Fibroblast of the conjunctiva (primary cell): ENCODE results near the gene TEX264.
"Not testable (repeated sequence)": the region's sequence is repeated elsewhere in the genome, so short reads cannot be mapped to it uniquely, and the experiment has no call there.

Source experiments
- DNase-seq: peaks from one replicate; pipeline ENCODE4 v3.0.0-alpha.2; 2010; ENCODE audit warnings: low read depth

Gene TEX264

DNA sequence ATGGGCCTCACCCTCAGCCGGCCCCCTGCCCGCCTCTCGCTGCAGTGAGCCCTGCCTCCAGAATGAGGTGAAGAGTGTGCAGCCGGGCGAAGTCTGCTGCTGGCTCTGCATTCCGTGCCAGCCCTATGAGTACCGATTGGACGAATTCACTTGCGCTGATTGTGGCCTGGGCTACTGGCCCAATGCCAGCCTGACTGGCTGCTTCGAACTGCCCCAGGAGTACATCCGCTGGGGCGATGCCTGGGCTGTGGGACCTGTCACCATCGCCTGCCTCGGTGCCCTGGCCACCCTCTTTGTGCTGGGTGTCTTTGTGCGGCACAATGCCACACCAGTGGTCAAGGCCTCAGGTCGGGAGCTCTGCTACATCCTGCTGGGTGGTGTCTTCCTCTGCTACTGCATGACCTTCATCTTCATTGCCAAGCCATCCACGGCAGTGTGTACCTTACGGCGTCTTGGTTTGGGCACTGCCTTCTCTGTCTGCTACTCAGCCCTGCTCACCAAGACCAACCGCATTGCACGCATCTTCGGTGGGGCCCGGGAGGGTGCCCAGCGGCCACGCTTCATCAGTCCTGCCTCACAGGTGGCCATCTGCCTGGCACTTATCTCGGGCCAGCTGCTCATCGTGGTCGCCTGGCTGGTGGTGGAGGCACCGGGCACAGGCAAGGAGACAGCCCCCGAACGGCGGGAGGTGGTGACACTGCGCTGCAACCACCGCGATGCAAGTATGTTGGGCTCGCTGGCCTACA lies 44.4 kb downstream of the TEX264 start:
- no peak for DNase-seq

DNA sequence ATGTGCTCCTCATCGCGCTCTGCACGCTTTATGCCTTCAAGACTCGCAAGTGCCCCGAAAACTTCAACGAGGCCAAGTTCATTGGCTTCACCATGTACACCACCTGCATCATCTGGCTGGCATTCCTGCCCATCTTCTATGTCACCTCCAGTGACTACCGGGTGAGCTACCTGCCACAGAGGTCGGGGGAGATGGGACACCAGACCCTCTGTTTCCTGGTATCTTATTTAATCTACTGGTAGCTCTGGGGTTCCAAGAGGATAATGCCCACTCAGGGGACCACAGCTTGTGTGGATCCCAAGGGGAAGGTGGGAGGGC lies 44.9 kb downstream of the TEX264 start:
- no peak for DNase-seq

DNA sequence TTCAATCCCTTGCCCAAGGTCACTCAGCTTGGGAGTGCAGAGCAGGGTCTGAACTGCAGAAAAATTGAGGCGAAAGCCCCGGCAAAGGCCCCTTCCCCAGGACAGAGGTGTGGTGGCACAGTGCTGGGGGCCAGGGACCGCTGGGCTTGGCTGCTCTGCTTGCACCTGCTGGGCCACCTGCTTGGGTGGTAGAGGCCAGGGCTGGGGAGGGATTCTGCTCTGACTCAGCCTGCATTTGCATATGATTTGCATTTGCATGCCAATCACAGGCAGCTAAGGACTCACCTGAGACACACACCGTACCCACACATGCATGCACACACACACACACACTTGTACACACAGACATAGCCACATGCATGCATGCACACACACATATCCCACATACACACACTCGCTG lies 45.8 kb downstream of the TEX264 start:
- no peak for DNase-seq

DNA sequence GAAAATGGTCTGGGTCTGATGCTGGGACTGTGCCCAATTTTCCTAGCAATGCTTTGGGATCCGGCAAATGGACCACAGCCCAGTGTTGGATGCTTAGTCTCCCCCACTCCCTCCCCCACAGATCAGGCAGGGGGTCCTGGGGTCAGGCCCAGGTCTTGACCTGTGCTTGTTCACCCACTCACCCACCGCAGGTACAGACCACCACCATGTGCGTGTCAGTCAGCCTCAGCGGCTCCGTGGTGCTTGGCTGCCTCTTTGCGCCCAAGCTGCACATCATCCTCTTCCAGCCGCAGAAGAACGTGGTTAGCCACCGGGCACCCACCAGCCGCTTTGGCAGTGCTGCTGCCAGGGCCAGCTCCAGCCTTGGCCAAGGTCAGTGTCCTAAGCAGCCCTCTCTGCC lies 46.4 kb downstream of the TEX264 start:
- no peak for DNase-seq

DNA sequence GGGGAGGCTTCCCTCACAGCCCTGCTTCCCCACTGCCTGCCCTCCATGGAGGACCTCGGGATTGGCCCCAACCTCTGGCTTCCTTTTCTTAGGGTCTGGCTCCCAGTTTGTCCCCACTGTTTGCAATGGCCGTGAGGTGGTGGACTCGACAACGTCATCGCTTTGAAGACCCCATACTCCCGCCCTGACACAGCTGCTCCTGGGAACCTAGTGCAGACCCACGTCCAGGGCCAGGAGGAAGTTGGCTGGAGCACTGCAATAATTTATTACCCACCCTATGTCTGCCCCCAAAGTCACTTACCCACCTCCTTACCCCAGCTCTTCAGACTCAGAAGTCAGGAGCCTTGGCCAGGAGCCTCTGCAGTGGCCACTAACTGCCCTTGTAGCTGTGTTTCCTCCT lies 46.9 kb downstream of the TEX264 start:
- DNase-seq: no peak

DNA sequence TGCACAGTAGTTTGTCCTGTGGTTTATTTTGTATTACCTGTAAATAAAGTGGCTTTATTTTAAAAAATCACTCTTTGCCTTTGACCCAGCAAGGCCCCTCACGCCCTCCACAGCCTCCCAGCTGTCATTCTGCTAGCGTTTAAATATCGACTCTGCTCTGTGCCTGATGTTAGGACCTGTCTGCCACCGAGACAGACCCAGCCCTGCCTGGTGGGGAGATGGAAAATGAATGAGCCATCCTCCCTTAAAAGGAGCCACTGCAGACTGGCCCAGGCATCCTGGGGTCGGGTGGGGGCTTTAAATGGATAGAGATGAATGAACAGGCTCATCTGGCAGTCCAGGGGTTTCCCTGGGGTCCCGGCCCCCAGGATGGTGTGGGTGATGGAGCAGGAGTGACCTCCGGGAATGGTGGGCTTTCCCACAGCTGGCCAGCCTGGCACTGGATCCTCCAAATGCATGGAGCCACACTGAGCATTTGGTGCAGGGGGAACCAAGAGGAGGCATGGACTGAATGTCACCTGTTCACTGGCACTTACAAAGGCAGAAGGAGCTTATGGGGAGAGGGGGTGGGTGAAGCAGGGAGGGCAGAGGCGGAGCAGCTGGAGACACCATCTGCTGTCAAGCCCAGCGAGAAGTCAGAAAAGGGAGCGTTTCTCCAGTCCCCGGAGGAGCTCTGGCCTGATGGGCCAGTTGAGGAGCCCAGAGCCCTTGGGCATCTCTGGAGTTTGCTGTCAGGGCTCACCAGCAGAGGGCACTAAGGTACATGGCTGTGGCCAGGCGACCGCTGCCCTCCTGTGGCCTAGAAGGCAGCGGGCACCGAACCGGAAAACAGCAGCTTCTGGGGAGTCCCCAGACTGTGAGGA lies 47.7 kb downstream of the TEX264 start:
- DNase-seq: peak; percentile 18

DNA sequence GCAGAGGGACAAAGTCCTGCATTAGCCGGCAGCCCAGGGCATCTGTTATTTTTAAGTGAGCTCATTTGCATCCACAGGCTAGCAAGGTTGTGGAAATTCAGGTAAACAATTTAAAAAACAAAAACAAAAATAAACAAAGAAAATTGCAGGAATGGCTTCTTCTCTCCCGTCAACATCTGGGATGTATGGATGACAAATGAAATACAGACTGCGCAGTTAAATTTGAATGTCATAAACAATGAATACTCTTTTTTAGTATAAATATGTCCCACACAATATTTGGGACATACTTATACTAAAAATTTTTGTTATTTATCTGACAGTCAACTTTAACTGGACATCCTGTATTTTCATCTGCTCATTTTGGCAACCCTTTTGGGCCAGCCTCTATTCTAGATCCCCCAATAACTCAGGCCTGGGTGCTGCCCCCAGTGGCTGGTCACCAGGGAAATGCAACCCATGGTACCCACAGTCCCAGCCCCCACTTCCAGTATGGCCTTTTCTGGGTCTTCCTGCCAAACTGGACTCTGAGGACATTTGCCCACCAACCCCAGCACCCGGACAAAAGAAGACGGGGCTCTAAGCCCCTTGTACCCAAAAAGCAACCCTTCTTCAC lies 48.5 kb downstream of the TEX264 start:
- no peak for DNase-seq

DNA sequence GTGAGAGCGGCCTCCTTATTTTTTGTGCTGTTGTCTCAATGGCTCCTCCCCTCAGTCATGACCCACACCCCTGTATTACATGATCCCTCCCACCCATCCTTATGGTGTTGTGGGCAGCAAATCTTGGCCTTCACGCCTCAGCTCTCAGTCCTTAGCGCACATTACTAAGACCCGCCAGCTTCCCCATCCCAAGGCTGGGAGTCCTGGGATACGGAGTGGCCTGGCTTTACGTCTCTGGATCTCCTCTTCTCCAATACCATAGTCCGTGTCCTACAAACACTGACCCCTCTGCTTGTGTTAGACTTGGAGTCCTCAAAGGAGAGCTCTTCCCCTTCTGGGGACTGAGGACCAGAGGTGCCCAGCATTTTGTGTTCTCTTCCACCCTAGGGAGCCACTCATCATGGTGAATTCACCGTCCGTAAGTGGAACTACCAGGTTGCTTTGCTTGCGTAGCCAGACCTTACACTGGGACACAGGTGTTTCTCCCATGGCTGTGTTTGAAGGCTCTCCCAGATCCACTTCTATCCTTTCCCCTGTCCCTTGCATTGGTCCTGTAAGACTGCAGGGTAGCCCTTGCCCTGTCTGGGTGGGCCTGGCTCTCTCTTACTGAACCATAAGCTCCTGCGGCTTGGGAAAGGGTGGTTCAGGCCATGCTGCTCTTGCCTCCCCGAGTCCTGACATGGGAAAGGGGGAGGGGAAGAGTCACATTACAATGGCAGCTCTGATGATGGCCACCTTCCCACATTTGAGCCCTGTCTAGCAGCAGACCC lies 49.4 kb downstream of the TEX264 start:
- no peak for DNase-seq

DNA sequence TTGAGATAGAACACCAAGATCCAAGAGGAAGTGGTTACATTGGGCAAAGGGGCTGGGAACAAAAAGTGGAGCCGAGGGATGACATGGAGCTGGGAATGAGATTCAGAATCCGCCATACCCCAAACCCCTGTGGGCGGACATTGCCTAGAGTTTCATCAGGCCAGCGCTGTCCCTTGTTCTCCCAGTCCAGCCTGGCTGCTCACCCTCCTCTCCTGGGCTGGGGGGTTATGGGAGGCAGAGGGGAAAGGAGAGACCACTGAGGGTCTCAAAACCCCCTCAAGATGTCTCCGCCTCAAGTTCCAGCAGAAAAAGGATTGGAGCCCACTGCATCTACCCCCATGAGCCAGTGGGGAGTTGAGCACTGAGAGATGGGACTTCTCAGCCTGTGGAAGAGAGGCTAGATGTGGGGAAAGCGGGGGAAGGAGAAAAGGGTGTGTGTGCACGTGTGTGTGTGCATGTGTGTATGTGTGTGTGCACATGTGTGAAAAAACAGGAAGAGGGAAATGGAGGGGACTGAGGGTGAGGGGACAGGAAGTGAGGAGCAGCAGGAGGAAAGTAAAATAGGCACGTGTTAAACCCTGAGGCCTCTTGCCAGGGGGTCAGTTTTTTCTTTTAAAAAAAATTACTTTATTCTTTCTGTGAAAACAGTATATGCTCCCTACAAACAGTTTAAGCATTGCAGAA lies 50.2 kb downstream of the TEX264 start:
- DNase-seq: no peak

DNA sequence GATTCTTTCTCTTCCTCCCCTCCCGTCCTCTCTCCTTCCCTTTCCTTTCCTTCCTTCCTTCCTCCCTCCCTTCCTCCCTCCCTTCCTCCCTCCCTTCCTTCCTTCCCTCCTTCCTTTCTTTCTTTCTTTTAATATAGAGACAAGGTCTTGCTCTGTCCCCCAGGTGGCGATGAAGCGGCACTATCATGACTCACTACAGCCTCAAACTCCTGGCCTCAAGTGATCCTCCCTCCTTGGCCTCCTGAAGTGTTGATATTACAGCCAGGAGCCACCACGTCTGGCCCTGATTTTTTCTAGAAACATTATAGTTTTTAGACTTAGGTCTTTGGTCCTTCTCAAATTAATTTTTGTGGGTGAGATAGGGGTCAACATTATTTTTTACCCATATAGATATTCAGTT lies 51.3 kb downstream of the TEX264 start:
- no peak for DNase-seq

DNA sequence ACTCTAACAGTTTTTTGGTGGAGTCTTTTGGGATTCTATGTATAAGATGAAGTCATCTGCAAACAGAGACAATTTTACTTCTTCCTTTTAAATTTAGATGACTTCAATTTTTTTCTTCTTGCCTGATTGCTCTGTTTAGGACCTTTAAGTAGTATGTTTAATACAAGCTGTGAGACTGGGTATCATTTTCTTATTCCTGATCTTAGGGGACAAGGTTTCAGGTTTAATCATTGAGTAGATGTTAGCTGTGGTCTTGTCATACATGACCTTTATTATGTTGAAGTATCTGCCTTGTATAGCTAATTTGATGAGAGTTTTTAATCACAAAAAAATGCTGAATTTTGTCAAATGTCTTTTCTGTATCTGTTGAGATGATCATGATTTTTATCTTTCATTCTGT lies 56.4 kb downstream of the TEX264 start:
- DNase-seq: no peak

DNA sequence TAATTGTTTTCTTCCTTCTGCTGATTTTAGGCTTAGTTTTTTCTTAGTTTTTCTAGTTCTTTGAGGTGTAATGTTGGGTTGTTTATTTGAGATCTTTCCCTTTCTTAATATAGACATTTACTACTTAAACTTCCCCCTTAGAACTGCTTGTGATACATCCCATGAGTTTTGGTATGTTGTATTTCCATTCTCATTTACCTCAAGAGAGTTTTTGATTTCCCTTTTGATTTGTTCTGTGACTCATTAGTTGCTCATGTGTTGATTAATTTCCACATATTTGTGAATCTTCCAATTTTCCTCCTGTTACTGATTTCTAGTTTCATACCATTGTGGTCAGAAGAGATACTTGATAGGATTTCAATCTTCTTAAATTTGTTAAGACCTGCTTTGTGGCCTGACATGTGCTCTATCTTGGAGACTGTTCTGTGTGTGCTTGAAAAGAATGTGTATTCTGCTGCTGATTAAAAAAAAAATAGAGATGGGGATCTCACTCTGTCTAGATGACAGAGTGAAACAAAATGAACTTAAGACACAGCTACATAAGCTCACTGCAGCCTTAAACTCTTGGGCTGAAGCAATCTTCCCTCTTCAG lies 58.1 kb downstream of the TEX264 start:
- no peak for DNase-seq

DNA sequence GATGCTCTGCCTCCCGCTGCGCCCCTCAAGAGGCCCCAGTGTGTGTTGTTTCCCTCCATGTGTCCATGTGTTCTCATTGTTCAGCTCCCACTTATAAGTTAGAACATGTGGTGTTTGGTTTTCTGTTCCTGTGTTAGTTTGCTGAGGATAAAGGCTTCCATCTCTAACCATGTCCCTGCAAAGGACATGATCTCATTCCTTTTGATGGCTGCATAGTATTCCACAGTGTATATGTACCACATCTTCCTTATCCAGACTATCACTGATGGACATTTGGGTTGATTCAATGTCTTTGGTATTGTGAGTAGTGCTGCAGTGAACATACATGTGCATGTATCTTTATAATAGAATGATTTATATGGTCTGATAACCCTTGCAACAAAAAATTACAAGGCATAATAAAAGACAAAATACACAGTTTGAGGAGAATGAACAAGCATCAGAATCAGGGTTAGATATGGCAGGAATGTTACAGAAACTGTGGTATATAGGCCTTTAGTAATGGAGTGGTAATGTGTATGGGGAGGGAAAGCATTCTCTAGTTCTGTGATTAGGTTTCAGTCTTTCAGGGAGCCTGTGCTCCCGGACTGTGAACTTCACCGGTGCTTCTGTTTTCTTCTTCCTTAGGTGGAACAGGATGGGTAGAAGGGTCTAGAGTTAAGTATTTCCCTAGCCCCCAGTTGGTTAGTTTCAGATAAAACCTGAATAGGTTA lies 63.0 kb downstream of the TEX264 start:
- no peak for DNase-seq

DNA sequence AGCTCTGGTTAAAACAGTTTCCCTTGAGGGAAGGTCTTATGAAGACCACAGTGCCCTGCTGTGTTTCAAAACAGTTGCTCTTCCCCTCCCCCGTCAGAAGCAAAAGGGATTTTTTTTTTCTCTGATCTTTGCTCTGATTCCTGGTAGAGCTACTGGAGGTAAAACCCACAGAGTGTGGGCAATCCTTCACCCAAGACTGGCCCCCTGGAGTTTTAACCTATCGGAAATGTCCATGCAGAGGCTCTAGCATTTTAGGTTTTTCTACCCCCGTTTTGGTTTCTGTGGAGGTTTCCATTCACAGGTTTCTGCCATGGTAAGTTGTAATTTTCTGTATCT lies 63.5 kb downstream of the TEX264 start:
- no peak for DNase-seq

DNA sequence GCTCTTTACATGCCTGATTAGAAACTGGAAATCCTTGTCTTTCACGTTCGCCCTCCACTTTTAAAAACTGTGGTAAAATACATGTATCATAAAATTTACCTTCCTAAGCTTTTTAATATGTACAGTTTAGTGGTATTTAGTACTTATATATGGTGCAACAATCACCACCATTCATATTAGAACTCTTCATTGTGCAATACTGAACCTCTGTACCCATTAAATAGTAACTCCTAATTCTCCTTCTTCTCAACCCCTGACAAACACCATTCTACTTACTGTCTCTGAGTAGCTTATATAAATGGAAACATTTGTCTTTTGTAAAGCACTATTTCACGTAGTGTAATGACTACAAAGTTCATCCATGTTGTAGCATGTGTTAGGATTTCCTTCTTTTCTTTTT lies 64.0 kb downstream of the TEX264 start:
- DNase-seq: no peak

DNA sequence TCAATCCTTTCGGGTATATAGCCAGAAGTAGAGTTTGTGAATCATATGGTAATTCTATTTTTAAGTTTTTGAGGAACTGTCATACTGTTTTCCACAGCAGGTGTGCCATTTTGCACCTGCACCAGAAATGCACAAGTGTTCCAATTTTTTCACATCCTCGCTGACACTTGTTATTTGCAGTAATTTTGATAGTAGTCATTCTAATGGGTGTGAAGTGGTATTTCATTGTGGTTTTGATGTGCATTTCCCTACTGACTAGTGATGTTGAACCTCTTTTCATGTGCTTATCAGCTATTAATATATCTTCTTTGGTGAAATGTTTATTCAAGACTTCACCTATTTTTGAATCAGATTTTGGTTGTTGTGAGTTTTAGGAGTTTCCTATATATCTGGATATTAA lies 64.9 kb downstream of the TEX264 start:
- no peak for DNase-seq

DNA sequence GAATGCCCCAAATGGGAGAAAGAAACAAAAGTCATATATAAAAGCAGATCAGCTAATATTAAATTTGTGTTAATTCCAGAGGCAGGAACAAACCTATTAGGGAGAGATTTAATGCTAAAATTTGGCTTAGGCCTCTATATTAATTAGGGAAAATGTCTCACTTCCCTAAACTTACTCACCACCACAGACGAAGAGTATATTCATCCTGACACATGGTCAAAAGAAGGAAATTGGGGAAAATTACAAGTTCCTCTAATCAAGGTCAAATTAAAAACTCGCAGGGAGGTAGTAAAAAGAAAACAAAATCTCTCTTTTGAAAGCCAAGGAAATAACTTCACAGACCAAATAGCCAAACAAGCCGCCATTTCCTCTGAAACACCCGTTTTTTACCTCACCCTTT lies 68.1 kb downstream of the TEX264 start:
- DNase-seq: no peak

DNA sequence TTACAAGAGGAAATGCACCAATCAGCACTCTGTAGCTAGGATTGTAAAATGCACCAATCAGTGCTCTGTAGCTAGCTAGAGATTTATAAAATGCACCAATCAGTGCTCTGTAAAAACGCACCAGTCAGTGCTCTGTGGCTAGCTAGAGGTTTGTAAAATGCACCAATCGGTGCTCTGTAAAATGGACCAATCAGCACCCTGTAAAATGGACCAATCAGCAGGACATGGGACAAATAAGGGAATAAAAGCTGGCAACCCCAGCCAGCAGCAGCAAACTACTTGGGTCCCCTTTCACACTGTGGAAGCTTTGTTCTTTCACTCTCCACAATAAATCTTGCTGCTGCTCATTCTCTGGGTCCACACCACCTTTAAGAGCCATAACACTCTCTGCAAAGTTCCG lies 71.3 kb downstream of the TEX264 start:
- not testable (repeated sequence) for DNase-seq

DNA sequence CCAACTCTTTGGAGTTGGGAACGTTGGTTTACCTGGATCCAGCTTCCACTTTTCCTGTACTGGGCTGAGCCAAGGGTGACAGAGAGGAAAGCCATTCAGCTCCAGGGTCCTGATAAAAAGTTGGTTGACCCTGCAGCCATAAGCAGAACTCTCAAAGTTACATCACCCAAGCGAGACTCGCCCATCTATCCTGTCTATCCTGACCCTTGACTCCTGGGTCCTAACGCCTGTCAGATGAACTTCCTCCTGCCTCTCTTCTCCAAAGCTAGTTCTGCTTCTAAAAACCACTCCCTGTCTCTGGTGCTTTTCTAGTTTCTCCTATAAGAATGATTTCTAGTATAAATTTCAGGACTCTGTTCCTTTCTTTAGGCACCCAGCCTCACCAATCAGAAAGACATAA lies 71.9 kb downstream of the TEX264 start:
- DNase-seq: not testable (repeated sequence)

DNA sequence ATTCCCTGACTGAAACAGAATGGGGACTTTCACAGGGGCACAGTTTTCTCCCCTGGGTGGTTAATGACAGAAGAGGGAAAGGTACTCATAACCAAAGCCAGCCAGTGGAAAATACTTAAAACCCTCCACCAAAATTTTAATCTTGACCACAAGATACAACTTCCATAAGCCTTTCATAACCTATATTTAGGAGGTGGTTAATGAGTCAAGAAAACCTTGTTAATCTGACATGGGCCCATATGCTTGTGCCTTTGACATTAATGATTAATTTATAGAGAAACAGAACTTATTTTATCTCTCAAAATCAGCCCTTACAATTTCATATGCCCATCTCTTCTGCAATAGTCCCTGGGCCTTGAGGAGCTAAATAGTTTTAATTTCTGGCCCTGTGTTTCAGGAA lies 76.8 kb downstream of the TEX264 start:
- DNase-seq: no peak

DNA sequence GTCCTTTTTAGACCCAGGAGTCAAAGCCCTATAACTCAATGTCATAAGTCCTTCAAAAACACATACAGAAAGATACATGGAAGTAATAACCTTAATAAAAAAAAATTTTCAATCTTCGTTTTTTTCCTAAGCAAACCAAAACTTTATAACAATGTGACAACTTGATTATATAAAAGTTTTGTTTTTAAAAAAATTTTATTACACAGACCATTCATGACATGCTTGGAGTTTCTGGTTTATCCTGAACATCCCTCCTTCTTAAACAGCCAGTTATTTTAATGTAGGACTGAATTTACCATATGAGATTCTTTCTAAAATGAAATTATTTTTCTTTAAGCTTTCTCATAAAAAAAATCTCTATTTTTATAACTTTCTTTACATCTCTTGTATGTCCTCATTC lies 77.3 kb downstream of the TEX264 start:
- DNase-seq: no peak
